Measurements from ENCODE around the gene LPGAT1. TPM values are rescaled to one million over a fixed set of nuclear protein-coding genes. Genes with fewer than 3 reads are reported as not detected.
"Not testable (repeated sequence)": the region's sequence is repeated elsewhere in the genome, so short reads cannot be mapped to it uniquely, and the experiment has no call there.

LPGAT1 gene, protein sequence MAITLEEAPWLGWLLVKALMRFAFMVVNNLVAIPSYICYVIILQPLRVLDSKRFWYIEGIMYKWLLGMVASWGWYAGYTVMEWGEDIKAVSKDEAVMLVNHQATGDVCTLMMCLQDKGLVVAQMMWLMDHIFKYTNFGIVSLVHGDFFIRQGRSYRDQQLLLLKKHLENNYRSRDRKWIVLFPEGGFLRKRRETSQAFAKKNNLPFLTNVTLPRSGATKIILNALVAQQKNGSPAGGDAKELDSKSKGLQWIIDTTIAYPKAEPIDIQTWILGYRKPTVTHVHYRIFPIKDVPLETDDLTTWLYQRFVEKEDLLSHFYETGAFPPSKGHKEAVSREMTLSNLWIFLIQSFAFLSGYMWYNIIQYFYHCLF
- 222 TPM for polyA plus RNA-seq
- long read RNA-seq, donor 1, partial matches to known transcripts = 0 of 18 reads
- long read RNA-seq, donor 1, other reads (novel, unspliced or antisense) = 17 of 18 reads
- long read RNA-seq, donor 2, partial matches to known transcripts = 60 of 61 reads
- long read RNA-seq, donor 2, other reads (novel, unspliced or antisense) = 0 of 61 reads
- long read RNA-seq, donor 3 = 0 reads
- long read RNA-seq, donor 4, full-length matches to known transcripts = 1 of 1 reads
- long read RNA-seq, donor 4, partial matches to known transcripts = 0 of 1 reads
- long read RNA-seq, donor 4, other reads (novel, unspliced or antisense) = 0 of 1 reads
- long read RNA-seq, donor 5 = 0 reads
- long read RNA-seq, donor 6, full-length matches to known transcripts = 3 of 62 reads
- long read RNA-seq, donor 6, partial matches to known transcripts = 59 of 62 reads
- long read RNA-seq, donor 6, other reads (novel, unspliced or antisense) = 0 of 62 reads
- long read RNA-seq, donor 7 = 0 reads
- long read RNA-seq, donor 8, partial matches to known transcripts = 84 of 84 reads
- long read RNA-seq, donor 8, other reads (novel, unspliced or antisense) = 0 of 84 reads
- long read RNA-seq, donor 9, full-length matches to known transcripts = 1 of 36 reads
- long read RNA-seq, donor 9, partial matches to known transcripts = 35 of 36 reads
- long read RNA-seq, donor 9, other reads (novel, unspliced or antisense) = 0 of 36 reads
- long read RNA-seq, donor 10, partial matches to known transcripts = 89 of 93 reads
- long read RNA-seq, donor 10, other reads (novel, unspliced or antisense) = 0 of 93 reads
- long read RNA-seq, donor 11, partial matches to known transcripts = 14 of 42 reads
- long read RNA-seq, donor 11, other reads (novel, unspliced or antisense) = 28 of 42 reads

DNA sequence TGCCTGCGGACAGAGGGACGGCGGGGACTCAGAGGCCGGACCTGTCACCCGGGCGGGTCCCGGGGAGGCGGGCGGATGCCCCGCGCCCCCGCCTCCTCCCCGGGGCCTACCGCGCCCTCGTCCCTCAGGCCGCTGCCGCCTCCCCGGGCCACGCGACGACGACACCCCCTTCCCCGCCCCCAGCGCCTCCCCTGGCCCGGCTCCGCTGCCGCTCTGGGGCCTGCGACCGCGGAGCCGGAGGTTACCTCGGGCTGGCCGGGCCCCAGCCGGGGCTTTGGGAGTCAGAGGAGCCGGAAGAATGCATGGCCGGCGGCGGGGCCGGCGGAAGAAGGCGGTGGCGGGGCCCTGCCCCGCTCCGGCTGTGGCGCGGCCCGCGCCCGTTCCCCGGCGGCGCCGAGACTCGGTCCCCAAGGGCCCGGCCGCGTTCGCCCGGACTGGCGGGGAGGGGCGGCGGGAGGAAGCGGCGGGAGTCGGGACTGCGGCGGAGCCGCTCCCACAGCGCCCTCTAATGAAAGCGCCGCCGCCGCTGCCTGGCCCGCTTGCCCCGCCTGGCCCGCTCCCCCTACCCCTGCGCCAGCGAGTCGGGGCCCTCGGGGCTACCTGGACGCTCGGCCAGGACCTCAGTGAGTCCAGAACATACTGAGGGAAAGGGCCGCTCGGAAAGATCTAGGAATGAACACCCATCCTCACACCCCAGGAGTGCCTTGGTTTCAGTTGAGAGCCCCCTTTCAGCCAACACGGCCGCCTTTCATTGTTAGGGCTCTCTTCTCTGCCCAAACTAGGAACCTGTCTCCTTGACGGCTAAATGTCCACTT, at the start of gene LPGAT1:
TSS of gene LPGAT1 (minus strand) at position 436 of the 815 bp plus-strand sequence. CDS start 1,467 bp downstream, outside the sequence.
- DNase-seq = peak; percentile 59 to 83
- Histone ChIP-seq H3K4me1 (ENCODE audit: control insufficient read depth, insufficient read depth, low read length) (peaks cover 8% of the 10 kb centered on the region), H3K36me3 (ENCODE audit: control insufficient read depth, insufficient read depth, low read length) (peaks cover 6% of the 10 kb centered on the region)

DNA sequence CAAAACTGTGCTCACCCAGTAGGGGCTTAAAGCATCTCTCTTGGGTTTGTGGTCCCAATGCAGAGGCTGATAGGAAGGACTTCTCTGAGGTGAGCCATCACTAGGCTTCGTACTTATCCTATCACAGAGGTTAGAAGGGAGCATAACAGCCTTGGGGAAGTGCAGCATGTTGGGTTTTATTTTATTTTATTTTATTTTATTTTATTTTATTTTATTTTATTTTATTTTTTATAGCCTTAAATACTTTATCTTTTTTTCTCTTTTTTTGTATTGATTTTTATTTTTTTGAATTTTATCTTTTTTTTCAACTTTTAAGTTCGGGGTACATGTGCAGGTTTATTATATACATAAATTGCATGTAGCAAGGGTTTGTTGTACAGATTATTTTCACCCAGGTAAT, 48.9 kb upstream of the LPGAT1 start:
- H3K4me1 ChIP-seq (ENCODE audit: control insufficient read depth, insufficient read depth, low read length) = no peaks in the 10 kb centered on the region
- peaks cover 2% of the 10 kb centered on the region for H3K9me3 ChIP-seq (ENCODE audit: control insufficient read depth, low read depth, low read length)
- DNase-seq = no peak
- 90% methylated on average over 2 of the region's 2 CpGs for WGBS (ENCODE audit: insufficient coverage, low lambda C conversion rate)
- H3K27me3 ChIP-seq (ENCODE audit: control insufficient read depth, insufficient read depth, low read length) = no peaks in the 10 kb centered on the region
- no peaks in the 10 kb centered on the region for H3K36me3 ChIP-seq (ENCODE audit: control insufficient read depth, insufficient read depth, low read length)
- no peak overlapping the region for H3K4me3 ChIP-seq (ENCODE audit: low read length)
- no peak overlapping the region for H3K27ac ChIP-seq (ENCODE audit: low read length)

More for the DNA sequence above, at the start of gene LPGAT1:
- no CpG with 5 or more reads among the region's 88 CpGs for WGBS (ENCODE audit: insufficient coverage, low lambda C conversion rate)
- Histone ChIP-seq H3K27me3 (ENCODE audit: control insufficient read depth, insufficient read depth, low read length) (no peaks in the 10 kb centered on the region), H3K4me3 (ENCODE audit: low read length) (peak within 1 kb of the TSS; percentile 73), H3K9me3 (ENCODE audit: control insufficient read depth, low read depth, low read length) (no peaks in the 10 kb centered on the region), H3K27ac (ENCODE audit: low read length) (peak within 1 kb of the TSS; percentile 91)

DNA sequence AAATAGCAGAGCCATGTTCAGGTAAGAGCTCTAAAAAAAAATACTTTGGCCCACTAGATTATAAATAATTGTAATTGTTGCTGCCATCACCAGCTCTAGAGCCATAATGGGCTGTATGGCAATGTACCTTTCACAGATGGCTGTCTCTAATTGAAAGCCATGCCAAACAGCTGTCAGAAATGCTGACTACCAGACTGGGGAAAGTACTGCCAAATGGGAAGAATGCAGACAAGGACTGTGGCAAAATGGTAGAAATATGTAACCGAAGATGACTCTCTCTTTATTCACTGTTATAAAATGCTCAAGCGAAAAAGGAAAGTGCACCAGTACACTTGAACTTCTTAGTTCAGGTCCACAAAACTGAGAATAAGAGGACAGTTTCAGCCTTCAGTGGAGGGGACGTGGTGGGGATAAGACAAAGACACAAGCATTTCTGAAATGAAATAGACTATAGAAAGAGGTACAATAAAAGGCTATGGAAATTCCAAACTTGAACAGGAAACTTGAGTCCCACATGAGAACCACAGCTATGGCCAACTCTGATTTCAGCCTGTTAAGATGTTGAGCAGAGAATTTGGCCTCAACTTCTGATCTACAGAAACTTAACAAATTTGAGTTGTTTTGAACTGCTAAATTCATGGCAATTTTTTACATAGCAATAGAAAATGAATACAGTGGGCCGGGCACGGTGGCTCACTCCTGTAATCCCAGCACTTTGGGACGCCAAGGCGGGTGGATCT, 46.5 kb upstream of the LPGAT1 start:
- Histone ChIP-seq H3K4me3 (ENCODE audit: low read length) (no peak overlapping the region), H3K27ac (ENCODE audit: low read length) (no peak overlapping the region), H3K36me3 (ENCODE audit: control insufficient read depth, insufficient read depth, low read length) (no peaks in the 10 kb centered on the region), H3K27me3 (ENCODE audit: control insufficient read depth, insufficient read depth, low read length) (no peaks in the 10 kb centered on the region), H3K9me3 (ENCODE audit: control insufficient read depth, low read depth, low read length) (peaks cover 4% of the 10 kb centered on the region), H3K4me1 (ENCODE audit: control insufficient read depth, insufficient read depth, low read length) (no peaks in the 10 kb centered on the region)
- no peak for DNase-seq
- 87% methylated on average over 3 of the region's 7 CpGs for WGBS (ENCODE audit: insufficient coverage, low lambda C conversion rate)

DNA sequence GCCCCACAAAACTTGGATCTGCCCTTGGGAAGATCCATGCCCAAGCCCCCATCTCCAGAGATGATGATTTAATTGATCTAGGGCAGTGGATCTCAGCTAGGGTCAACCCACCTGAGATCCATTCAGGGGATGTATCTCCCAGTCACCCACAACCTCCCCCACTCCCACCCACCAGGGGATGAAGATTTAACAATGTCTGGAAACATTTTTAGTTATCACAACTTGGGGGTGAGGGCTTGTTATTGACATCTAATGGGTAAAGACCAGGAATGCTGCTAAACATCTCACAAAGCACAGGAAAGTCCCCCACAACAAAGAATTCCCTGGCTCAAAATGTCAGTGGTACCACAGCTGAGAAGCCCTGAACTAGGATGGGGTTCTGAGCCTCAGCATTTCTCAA, 45.0 kb upstream of the LPGAT1 start:
- H3K4me3 ChIP-seq (ENCODE audit: low read length) = no peak overlapping the region
- H3K27me3 ChIP-seq (ENCODE audit: control insufficient read depth, insufficient read depth, low read length) = no peaks in the 10 kb centered on the region
- H3K4me1 ChIP-seq (ENCODE audit: control insufficient read depth, insufficient read depth, low read length) = no peaks in the 10 kb centered on the region
- no peaks in the 10 kb centered on the region for H3K36me3 ChIP-seq (ENCODE audit: control insufficient read depth, insufficient read depth, low read length)
- H3K27ac ChIP-seq (ENCODE audit: low read length) = no peak overlapping the region
- H3K9me3 ChIP-seq (ENCODE audit: control insufficient read depth, low read depth, low read length) = peaks cover 4% of the 10 kb centered on the region
- DNase-seq = no peak

DNA sequence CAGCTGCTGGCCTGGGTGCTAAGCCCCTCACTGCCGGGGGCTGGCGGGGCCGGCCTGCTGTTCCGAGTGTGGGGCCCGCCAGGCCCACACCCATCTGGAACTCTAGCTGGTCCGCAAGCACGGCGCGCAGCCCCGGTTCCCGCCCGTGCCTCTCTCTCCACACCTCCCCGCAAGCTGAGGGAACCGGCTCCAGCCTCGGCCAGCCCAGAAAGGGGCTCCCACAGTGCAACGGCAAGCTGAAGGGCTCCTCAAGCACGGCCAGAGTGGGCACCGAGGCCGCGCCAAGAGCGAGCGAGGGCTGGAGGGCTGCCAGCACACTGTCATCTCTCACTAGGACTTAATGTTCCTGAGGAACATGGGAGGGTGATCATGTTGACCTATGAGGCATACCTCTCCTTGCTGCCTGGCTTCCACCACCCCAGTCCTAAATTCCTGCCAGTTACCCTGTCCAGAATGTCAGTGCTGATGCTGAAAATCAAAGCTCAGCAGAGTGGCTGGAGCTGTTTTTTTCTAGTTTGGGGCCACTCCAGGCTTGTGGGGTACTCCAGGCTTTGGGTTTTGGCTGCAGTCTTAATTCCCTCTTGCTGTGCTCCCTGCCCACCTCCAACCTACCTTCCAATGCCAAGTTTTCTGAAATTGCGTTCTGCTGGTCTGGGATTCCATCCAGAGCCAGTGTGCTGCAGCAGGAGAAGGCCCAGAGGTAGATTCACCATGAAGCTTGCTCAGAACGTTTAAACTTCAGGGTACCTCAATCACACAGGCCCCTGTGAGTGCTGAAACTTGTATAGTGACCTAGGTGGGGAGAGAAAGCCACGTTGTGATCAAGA, 44.2 kb upstream of the LPGAT1 start:
- H3K36me3 ChIP-seq (ENCODE audit: control insufficient read depth, insufficient read depth, low read length) = no peaks in the 10 kb centered on the region
- WGBS (ENCODE audit: insufficient coverage, low lambda C conversion rate) = no CpG with 5 or more reads among the region's 25 CpGs
- no peaks in the 10 kb centered on the region for H3K27me3 ChIP-seq (ENCODE audit: control insufficient read depth, insufficient read depth, low read length)
- H3K9me3 ChIP-seq (ENCODE audit: control insufficient read depth, low read depth, low read length) = peaks cover 4% of the 10 kb centered on the region
- no peak overlapping the region for H3K4me3 ChIP-seq (ENCODE audit: low read length)
- no peaks in the 10 kb centered on the region for H3K4me1 ChIP-seq (ENCODE audit: control insufficient read depth, insufficient read depth, low read length)
- H3K27ac ChIP-seq (ENCODE audit: low read length) = no peak overlapping the region
- no peak for DNase-seq

DNA sequence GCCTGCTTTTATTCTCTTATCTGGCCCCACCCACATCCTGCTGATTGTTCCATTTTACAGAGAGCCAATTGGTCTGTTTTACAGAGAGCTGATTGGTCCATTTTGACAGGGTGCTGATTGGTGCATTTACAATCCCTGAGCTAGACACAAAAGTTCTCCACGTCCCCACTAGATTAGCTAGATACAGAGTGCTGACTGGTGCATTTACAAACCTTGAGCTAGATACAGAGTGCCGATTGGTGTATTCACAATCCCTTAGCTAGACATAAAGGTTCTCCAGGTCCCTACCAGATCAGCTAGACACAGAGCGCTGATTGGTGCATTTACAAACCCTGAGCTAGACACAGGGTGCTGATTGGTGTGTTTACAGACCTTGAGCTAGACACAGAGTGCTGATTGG, 43.2 kb upstream of the LPGAT1 start:
- H3K4me3 ChIP-seq (ENCODE audit: low read length); DNase-seq; H3K27ac ChIP-seq (ENCODE audit: low read length); H3K27me3 ChIP-seq (ENCODE audit: control insufficient read depth, insufficient read depth, low read length); H3K4me1 ChIP-seq (ENCODE audit: control insufficient read depth, insufficient read depth, low read length); H3K9me3 ChIP-seq (ENCODE audit: control insufficient read depth, low read depth, low read length); H3K36me3 ChIP-seq (ENCODE audit: control insufficient read depth, insufficient read depth, low read length): not testable (repeated sequence)
- WGBS (ENCODE audit: insufficient coverage, low lambda C conversion rate) = no CpG with 5 or more reads among the region's 3 CpGs

DNA sequence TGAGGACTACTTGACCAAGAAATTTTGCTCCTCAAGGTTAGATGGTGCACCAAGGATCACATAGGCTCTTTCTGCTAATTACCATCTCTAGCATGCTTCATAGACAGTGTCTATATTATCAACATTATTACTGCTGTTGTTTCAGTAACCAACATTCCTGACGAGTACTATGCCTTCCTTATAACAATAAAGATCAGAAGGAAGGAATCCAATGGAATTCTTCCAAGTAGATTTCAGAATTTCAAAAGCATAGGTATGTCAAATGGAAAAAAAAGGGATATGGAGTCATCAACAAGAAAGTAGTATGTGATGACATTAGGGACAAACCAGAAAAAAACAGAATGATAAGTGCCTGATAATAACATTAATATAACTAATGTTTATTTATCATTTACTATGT, 39.6 kb upstream of the LPGAT1 start:
- no peaks in the 10 kb centered on the region for H3K27me3 ChIP-seq (ENCODE audit: control insufficient read depth, insufficient read depth, low read length)
- H3K4me3 ChIP-seq (ENCODE audit: low read length) = no peak overlapping the region
- WGBS (ENCODE audit: insufficient coverage, low lambda C conversion rate) = 100% methylated on average over 1 of the region's 1 CpG
- no peak overlapping the region for H3K27ac ChIP-seq (ENCODE audit: low read length)
- H3K36me3 ChIP-seq (ENCODE audit: control insufficient read depth, insufficient read depth, low read length) = no peaks in the 10 kb centered on the region
- peaks cover 4% of the 10 kb centered on the region for H3K9me3 ChIP-seq (ENCODE audit: control insufficient read depth, low read depth, low read length)
- H3K4me1 ChIP-seq (ENCODE audit: control insufficient read depth, insufficient read depth, low read length) = no peaks in the 10 kb centered on the region
- DNase-seq = no peak

DNA sequence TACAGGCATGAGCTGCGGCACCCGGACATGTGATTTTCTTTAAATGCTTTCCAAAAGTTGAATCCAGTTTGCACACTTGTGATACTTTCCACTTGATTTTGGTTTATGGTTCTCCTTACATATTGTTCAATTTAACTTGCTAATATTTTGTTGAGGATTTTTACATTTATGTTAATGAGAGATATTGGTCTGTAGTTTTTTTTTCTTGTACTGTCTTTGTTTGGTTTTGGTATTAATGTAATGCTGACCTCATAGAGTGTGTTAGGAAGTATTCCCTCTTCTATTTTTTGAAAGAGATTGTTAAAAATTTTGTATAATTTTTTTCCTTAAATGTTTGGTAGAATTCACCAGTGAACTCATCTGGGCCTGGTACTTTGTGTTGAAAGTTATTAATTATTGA, 34.6 kb upstream of the LPGAT1 start:
- WGBS (ENCODE audit: insufficient coverage, low lambda C conversion rate) = no CpG with 5 or more reads among the region's 2 CpGs

DNA sequence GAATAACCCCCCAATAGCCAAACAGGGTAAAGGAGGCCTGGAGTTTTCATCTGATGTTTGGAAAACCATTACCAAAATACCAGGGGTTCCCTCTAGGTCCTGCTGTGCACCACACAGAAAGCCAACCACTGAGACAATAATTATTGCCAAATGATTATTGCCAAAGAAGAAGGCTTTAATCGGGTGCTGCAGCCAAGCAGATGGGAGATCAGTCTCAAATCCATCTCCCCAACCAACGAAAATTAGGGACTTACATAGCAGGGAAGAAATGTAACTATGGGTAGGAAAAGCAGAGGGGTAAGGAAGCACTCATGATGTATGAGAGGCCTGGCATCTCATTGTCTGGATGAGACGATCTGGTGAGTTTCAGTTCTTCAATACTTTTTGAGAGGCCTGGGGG, 28.8 kb upstream of the LPGAT1 start:
- WGBS (ENCODE audit: insufficient coverage, low lambda C conversion rate) = 75% methylated on average over 1 of the region's 3 CpGs
- H3K4me3 ChIP-seq (ENCODE audit: low read length) = no peak overlapping the region
- no peak for DNase-seq
- no peaks in the 10 kb centered on the region for H3K9me3 ChIP-seq (ENCODE audit: control insufficient read depth, low read depth, low read length)
- no peaks in the 10 kb centered on the region for H3K36me3 ChIP-seq (ENCODE audit: control insufficient read depth, insufficient read depth, low read length)
- no peaks in the 10 kb centered on the region for H3K4me1 ChIP-seq (ENCODE audit: control insufficient read depth, insufficient read depth, low read length)
- H3K27me3 ChIP-seq (ENCODE audit: control insufficient read depth, insufficient read depth, low read length) = no peaks in the 10 kb centered on the region
- H3K27ac ChIP-seq (ENCODE audit: low read length) = no peak overlapping the region

More for the DNA sequence above, 34.6 kb upstream of the LPGAT1 start:
- H3K4me3 ChIP-seq (ENCODE audit: low read length) = no peak overlapping the region
- no peaks in the 10 kb centered on the region for H3K27me3 ChIP-seq (ENCODE audit: control insufficient read depth, insufficient read depth, low read length)
- H3K36me3 ChIP-seq (ENCODE audit: control insufficient read depth, insufficient read depth, low read length) = no peaks in the 10 kb centered on the region
- H3K27ac ChIP-seq (ENCODE audit: low read length) = no peak overlapping the region
- no peaks in the 10 kb centered on the region for H3K4me1 ChIP-seq (ENCODE audit: control insufficient read depth, insufficient read depth, low read length)
- H3K9me3 ChIP-seq (ENCODE audit: control insufficient read depth, low read depth, low read length) = no peaks in the 10 kb centered on the region
- no peak for DNase-seq

Data from large intestine (tissue), 12 donors.